T47D (cell line): Measurements from ENCODE around the gene UPK3A.

Experiments used
- DNase-seq, 2 experiments: peaks; one replicate each; pipeline versions ENCODE4 v3.0.0 to v3.0.0-alpha.2; 2011 to 2012; ENCODE audit warnings: low read depth in 1 of 2, low spot score in 1 of 2
- JUND ChIP-seq: IDR thresholded peaks from 2 replicates; pipeline ENCODE4 v1.6.1; 2012; ENCODE audit warnings: low read depth
- in situ Hi-C: cut with HindIII; loops from 2 replicates; pipeline ENCODE4 v1.10.0; 2016; ENCODE audit warnings: low sequenced_read_pairs, low pct_unique_long_range_greater_than_20kb

Gene UPK3A

DNA sequence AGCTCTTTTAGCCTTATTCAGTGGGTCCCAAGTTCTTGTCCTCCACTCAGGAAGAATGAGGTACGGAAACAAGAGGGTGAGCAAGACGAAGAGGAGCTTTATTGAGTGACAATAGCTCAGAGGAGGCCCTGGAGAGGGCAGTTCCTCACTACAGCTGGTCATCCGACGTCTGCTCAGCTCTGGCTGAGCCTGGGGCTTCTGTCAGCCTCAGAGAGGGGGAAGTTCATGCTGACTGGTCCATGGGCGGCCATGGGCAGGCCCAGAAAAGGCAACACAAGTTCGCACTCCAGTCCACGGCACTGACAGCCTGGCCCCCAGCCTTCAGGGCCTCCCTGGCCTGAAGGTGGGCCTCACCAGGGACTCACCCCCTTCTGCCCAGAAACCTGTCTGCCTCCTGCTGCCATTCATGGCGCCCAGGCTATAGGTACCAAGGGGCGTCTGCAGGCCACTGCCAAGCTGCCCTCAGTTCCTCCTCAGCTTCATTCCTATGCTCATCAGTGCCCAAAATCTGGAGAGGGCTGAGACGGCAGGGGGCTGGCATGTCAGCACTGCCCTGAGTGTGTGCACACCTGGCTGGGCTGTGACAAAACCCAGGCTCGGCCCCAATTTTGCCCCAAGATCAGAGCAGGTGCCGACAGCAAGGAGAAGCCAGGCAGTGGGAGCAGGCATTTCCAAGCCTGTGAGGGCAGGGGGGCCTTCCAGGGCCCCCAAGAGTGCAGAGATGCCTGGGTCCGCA lies 22.4 kb upstream of the UPK3A start:
- in situ Hi-C loops, result no loop called here
- TF ChIP-seq JUND, result no peak
- DNase-seq, result no peak

DNA sequence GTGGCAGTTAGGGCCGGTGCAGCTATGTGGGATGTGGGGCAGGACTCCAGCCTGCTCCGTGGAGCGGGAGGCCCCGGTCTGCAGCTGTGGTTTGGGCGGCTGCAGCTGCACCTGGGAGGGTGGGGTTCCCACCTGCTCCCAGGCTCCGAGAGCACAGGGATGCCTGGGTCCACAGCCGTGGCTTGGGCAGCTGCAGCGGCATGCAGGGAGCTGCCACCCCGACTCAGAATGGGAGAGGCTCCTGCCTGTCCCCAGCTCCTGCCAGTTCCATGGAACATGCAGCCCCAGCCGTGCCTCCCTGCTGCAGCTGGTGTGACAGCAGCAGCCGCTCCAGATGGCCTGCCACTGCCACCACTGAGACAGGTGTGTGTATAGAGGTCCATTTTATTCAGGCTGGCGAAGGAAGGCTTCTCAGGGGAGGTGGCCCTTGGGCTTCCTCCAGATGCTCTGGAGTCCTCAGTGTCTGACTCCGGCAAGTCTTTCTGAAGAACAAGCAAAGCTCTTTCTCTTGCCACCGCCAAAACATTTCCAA lies 21.8 kb upstream of the UPK3A start:
- no peak for DNase-seq
- in situ Hi-C loops, result no loop called here
- no peak for TF ChIP-seq JUND

DNA sequence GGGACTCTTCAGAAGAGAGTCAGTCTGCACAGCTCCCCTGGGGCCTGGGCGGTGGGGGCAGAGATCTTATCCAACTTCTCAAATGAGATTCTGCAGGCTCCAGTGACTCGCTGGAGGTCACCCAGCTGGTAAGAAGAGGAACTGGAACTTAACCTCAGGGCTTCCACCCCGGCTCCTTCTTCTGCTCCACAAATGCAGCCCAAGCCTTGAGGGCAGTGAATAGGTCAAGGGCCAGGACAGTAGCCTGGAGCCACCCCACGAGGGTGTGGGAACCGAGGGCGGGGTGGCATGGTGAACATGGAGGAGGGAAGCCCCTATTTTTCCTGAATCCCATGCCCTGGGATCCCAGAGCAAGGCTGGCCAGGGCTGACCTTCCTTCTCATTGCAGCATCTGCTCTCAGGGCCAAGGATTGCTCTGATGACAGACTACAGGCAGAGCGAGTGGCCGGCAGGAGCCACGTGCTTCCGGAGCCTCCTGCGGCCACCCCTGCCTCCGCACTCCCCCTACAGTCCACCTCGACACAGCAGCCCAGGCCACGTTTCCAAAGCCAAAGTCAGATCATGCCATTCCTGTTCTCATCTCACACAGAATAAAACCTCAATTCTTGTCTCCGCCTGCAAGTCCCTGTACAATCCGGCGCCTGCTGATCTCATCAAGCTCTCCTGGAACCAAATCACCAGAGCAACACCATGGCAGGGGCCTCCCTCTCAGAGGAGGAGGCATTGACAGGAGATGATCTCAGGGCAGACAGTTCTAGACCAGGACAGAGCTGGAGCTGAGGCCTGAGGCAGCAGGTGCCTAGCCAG lies 21.1 kb upstream of the UPK3A start:
- peak; percentile 74 to 78 for DNase-seq
- in situ Hi-C loops, result no loop called here
- TF ChIP-seq JUND, result no peak

DNA sequence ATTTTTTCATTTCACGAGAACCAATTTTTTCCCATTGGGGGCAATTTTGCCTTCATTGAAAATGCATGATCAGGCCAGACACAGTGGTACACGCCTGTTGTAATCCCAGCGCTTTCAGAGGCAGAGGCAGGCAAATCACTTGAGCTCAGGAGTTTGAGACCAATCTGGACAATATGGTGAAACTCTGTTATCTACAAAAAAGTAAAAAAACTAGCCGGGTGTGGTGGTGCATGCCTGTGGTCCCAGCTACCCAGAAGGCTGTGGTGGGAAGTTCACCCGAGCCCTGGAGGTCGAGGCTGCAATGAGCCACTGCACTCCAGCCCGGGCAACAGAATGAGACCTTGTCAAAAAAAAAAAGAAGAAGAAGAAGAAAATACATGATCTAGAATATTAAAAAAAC lies 19.2 kb upstream of the UPK3A start:
- in situ Hi-C loops, result no loop called here
- TF ChIP-seq JUND, result no peak

DNA sequence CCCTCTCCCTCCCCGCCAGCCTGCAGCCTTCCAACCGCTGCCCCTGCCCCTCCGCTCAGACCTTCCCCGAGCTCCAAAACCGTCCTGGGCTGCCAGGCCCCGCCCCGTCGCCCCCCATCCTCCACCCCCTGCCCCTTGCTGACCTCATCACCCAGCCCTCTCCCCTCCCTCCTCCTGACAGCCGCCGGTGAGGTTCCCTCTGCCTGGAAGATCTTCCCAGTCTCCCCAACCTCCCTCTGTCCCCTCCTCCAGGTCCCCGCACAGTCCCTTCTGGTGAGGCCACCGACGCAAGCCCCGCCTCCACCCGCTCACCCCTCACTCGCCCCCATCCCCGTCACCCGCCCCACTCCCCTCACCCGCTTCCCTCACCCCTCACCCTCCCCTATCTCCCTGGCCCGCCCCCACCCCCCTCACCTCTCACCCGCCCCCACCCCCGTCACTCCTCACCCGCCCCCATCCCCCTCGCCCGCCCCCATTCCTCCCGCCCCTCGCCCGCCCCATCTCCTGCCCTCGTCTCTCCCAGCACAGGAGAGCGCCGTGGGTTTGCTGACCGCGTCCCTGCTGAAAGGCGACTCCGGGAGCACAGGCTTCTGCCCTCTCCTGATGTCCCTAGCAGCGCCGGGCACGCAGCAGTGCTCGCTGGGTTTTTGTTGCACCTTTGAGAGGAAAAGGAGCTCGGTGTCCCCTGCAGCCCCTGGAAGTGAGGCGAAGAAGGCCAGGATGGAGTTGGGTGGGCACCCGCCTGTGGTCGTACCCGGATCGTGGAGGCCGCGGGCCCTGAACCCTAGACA lies 16.4 kb upstream of the UPK3A start:
- no peak for TF ChIP-seq JUND
- in situ Hi-C loops, result no loop called here
- peak in 1 of 2 experiments; percentile 28 for DNase-seq

More for the DNA sequence above, 19.2 kb upstream of the UPK3A start:
- DNase-seq, result no peak

DNA sequence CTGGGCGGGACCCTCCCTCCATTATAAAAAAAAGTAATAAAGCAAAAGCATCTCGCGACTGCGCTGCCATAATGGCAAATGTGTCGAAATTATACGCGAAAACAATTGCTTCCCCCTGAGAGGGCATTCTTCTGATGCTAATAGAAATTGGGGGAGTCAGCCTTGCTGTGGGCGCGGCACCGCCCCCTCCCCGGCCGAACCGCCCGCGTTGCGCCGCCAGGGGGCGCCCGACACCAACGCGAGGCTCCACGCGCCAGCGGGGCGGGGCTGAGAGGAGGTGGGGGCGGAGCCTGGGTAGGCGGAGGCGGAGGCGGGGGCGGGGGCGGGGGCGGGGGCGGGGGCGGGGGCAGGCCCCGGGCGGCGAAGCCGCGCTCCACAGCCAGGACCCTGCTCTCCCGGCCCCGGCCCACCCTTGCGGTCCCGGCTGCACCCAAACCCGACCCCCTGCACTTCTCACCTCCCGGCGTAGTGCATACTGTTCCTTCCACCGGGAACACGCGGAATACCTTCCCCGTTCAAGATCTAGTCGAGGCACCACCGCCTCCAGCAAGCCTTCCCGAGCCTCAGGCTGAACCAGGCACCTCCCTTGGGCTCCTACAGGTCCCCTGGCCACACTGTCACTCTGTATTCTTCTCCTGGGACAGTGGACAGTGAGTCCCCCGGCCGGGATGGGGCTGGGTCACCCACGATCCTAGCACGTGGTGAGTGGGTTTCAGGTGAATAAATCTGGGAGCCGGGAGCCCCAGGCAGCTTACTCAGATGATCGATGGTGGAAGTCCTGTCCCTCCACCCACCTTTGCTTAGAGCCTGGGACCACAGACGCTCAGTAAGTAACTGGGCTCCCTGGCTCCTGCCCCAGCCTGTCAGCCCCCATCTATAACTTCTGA lies 15.5 kb upstream of the UPK3A start:
- DNase-seq, result peak; percentile 50 to 77
- in situ Hi-C loops, result no loop called here
- no peak for TF ChIP-seq JUND

DNA sequence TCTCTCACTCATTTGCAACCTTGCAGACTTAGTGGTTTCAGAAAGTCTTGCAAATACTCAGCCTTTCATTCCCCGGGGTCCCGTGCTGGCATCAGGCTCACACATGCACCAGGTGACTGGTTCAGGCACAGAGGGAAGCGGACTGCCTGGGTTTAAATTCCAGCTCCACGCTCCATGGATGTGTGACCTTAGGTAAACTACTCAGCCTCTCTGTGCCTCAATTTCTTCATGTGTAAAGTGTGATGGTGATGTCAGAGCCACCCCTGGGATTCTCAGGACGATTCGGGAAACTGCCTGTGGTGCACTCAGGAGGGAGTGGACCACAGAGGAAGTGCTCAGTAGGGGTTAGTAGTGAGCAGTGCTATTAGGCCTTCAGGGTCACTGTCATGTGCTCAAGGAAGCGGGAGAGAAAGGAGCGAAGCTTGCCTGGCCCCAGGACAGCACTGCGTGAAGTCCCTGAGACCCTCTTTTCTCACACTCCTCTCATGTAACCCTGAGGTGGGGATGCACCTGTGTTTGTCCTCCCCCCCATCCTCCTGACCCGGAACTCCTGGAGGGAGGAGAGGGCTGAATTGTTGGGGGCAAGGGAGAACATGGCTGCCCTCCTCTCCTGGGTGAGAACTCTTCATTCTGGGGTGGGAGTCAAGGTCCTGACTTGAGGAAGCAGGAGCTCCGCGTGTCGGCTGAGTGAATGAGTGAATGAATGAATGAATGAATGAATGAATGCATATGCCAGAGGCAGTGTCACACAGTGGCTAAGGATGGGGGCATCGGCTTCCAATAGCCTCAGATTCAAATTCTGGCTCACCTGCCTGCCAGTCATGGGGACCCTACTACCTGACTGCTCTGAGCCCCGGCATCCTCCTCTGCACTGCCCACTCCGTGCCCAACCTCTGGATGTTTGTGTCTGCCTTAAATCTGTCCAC lies 14.4 kb upstream of the UPK3A start:
- DNase-seq, result no peak
- TF ChIP-seq JUND, result no peak
- in situ Hi-C loops, result no loop called here

DNA sequence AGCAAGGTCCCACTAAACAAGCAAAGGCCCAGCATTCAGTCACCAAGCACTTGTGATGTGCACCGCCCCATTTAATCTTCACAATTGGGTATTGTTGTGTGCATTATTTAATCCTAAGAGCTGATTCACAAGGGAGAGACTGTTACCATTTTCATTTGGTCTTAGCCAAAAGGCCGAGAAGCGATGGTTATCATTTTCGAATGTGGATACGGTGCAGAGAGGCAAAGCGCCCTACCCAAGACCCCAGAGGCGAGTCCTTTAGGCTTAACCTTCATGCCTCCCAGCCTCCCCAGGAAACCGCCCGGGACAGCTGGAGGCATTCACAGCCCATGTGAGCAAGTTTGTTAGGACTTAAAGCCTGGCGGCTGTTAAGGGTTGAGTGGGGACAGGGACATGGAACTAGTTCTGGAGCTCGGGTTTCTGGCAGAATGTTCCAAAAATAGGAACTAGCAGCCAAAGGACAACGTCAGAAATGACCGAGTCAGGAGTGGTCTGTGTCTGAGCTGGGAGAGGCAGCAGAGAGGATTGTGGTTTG lies 13.0 kb upstream of the UPK3A start:
- TF ChIP-seq JUND, result no peak
- DNase-seq, result no peak
- in situ Hi-C loops, result no loop called here

DNA sequence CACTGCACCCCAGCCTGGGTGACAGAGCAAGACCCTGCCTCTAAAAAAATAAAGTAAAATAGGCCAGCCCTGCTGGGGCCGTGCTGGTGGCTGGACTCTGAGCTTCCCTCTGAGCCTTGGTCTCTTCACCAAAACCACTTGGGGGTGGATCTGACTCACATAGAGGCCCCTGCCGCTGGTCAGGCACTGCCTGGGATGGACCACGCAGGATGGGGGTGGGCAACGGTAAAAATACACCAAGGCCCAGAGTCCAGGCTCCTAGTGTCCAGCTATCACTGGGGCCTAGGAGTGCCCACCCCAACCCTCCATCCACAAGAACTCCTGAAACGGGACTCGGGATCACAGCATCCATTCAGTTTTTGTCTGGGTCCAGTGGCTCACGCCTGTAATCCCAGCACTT lies 12.3 kb upstream of the UPK3A start:
- DNase-seq, result no peak
- in situ Hi-C loops, result no loop called here
- no peak for TF ChIP-seq JUND

DNA sequence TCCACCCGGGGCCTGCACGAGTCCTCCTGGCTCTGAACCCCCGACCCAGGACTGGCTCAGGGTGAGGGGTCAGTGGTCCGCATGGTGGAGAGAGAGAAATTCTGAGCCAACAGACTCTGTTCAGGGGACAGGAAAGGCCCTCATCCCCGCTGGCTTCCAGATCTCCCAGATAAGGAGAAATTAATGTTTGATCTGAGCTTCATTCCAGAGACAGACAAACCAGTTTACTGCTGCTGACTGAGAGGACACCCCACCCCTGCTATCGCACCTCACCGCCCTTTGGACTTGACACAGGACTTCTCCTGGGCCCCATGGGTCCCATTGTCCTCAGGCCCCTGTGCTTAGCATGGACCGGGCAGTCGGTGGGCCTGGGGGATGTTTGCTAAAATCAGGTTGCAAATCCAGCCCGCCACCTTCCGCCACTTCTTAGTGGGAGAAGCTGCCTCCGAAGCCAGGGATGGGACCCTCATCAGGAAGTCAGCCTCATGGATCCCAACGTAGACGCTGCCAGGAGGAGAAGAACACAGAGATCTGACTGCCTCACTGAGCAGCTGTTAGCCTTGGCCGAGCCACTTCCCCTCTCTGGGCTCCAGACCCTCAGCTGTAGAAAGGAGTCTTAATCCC lies 11.2 kb upstream of the UPK3A start:
- TF ChIP-seq JUND, result no peak
- DNase-seq, result no peak
- in situ Hi-C loops, result no loop called here
